ENCODE results near the gene PFDN6. TPM values are rescaled to one million over a fixed set of nuclear protein-coding genes. Genes with fewer than 3 reads are reported as not detected.
A peak's percentile ranks its signal among the peaks of the same experiment; 100 is the strongest.
"Not testable (repeated sequence)": the region's sequence is repeated elsewhere in the genome, so short reads cannot be mapped to it uniquely, and the experiment has no call there.

Gene PFDN6
- total RNA-seq, 1 donor from 2014 or later: 9.1 TPM

DNA sequence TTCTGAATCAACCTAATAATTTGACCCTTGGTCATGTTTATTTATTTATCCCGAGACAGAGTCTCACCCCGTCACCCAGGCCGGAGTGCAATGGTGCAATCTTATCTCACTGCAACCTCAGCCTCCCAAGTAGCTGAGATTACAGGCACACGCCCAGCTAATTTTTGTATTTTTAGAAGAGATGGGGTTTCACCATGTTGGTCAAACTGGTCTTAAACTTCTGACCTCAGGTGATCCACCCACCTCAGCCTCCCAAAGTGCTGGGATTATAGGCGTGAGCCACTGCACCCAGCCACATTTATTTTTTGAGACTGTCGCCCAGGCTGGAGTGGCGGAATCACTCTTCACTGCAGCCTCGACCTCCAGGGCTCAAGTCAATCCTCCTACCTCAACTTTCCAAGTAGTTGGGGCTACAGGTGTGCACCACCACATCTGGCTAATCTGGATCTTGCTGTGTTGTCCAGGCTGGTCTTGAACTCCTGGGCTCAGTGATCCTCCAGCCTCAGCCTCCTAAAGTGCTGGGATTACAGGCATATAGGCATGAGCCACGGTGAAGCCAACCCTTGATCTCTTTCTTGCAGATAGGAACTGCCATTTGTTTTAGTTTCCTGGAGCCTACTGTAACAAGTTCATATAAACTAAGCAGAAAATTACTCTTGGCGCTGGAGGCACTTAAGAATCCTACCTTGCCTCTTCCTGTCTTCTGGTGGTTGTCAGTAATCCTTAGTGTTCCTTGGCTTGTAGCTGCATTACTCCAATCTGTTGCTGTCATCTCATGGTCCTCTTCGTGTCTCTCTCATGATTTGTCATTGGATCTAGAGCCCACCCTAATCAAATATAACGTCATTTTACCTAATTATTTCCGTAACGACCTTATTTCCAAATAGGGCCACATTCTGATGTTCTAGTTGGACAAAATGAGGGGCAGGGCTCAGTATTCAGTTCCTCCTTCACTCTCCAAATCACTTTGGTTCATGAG, 15.2 kb upstream of the PFDN6 start:
- TF ChIP-seq POLR2AphosphoS5 (IDR thresholded peaks at IDR 0.05; ENCODE audit: insufficient read depth in 1 of 2, low read depth in 1 of 2): no peak
- TF ChIP-seq, protein P1, sequence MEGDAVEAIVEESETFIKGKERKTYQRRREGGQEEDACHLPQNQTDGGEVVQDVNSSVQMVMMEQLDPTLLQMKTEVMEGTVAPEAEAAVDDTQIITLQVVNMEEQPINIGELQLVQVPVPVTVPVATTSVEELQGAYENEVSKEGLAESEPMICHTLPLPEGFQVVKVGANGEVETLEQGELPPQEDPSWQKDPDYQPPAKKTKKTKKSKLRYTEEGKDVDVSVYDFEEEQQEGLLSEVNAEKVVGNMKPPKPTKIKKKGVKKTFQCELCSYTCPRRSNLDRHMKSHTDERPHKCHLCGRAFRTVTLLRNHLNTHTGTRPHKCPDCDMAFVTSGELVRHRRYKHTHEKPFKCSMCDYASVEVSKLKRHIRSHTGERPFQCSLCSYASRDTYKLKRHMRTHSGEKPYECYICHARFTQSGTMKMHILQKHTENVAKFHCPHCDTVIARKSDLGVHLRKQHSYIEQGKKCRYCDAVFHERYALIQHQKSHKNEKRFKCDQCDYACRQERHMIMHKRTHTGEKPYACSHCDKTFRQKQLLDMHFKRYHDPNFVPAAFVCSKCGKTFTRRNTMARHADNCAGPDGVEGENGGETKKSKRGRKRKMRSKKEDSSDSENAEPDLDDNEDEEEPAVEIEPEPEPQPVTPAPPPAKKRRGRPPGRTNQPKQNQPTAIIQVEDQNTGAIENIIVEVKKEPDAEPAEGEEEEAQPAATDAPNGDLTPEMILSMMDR (IDR thresholded peaks at IDR 0.05): no peak
- no peak for TF ChIP-seq POLR2A (IDR thresholded peaks at IDR 0.05)
- intact Hi-C loops (cut with DNase I): loop anchor here (5.0 kb wide), 1 partner anchor 72 kb away; the partner anchor contains the start of genes HSD17B8, RXRB and SLC39A7
- H3K36me3 ChIP-seq: peaks cover 0 to 34% of the 10 kb centered on the region in 2 donors
- DNase-seq (ENCODE audit: extremely low spot score in 2 of 2): no peak
- no peaks in the 10 kb centered on the region for H3K27me3 ChIP-seq
- H3K9me3 ChIP-seq: no peaks in the 10 kb centered on the region
- no peak overlapping the region for H3K27ac ChIP-seq
- peaks cover 70% of the 10 kb centered on the region for H3K4me1 ChIP-seq
- no peak overlapping the region for H3K4me3 ChIP-seq

GRCh38 chr6:33275795-33276580, 13.4 kb upstream of the PFDN6 start:
- Histone ChIP-seq H3K4me1 (peaks cover 59% of the 10 kb centered on the region), H3K4me3 (peak overlapping the region; percentile 61 to 86), H3K36me3 (peaks cover 0 to 39% of the 10 kb centered on the region in 2 donors), H3K27ac (peak overlapping the region; percentile 86)
- intact Hi-C loops (cut with DNase I): loop anchor here (5.0 kb wide), 1 partner anchor 301 kb away; no protein-coding TSS in a partner anchor
- not testable (repeated sequence) for H3K27me3 ChIP-seq; DNase-seq (ENCODE audit: extremely low spot score in 2 of 2); H3K9me3 ChIP-seq

GRCh38 chr6:33276581-33276863, 12.9 kb upstream of the PFDN6 start:
- peak overlapping the region; percentile 61 to 86 for H3K4me3 ChIP-seq
- intact Hi-C loops (cut with DNase I): loop anchor here (5.0 kb wide), 1 partner anchor 301 kb away; no protein-coding TSS in a partner anchor
- H3K27ac ChIP-seq: peak overlapping the region; percentile 86
- DNase-seq (ENCODE audit: extremely low spot score in 2 of 2): no peak
- TF ChIP-seq, protein P1 (IDR thresholded peaks at IDR 0.05): no peak
- no peak for TF ChIP-seq POLR2A (IDR thresholded peaks at IDR 0.05)
- no peak for TF ChIP-seq POLR2AphosphoS5 (IDR thresholded peaks at IDR 0.05; ENCODE audit: insufficient read depth in 1 of 2, low read depth in 1 of 2)
- no peaks in the 10 kb centered on the region for H3K27me3 ChIP-seq
- H3K4me1 ChIP-seq: peaks cover 58% of the 10 kb centered on the region
- H3K36me3 ChIP-seq: peaks cover 0 to 39% of the 10 kb centered on the region in 2 donors
- no peaks in the 10 kb centered on the region for H3K9me3 ChIP-seq

DNA sequence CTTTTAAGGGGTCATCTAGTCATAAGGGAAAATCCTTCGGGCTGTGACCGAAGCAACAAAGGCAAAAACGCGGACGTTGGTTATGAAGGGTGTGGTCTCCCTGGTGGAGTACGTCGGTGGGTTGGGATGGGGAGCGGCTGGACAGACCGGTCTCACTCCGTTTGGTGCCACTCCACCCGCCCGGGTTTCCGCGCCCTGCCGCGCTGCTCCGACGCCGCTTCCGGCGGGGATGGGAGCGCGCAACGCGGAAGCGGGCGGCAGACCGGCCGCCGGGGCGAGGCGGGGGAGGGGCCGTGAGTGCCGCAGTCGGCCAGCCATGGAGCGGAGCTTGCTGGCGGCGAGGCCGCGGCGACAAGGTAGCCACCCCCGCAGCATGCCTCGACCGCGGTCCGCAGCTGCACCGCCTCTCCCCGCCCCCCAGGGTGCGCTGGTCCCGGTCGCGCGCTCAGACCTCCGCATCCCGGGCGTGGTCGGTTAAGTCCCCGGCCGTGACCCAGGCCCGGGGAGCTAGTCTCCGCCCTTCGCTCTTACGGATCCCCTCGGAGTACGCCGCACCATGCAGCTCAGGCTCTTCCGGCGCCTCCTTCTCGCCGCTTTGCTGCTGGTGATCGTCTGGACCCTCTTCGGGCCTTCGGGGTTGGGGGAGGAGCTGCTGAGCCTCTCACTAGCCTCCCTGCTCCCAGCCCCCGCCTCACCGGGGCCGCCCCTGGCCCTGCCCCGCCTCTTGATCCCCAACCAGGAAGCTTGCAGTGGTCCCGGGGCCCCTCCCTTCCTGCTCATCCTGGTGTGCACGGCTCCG, 12.3 kb upstream of the PFDN6 start, which contains the start of gene B3GALT4:
Gene B3GALT4 (plus strand): TSS at position 260 of the 799 bp plus-strand sequence. CDS start 297 bp downstream, at position 557.
- Histone ChIP-seq H3K4me3 (peak within 1 kb of the TSS; percentile 61 to 86), H3K36me3 (peaks cover 0 to 39% of the 10 kb centered on the region in 2 donors), H3K27ac (peak within 1 kb of the TSS; percentile 86), H3K9me3 (no peaks in the 10 kb centered on the region), H3K4me1 (peaks cover 58% of the 10 kb centered on the region), H3K27me3 (no peaks in the 10 kb centered on the region)
- TF ChIP-seq, protein P1 (IDR thresholded peaks at IDR 0.05): peak in 2 of 3 experiments; percentile 40
- TF ChIP-seq POLR2A (IDR thresholded peaks at IDR 0.05): peak in 1 of 2 donors; percentile 41
- TF ChIP-seq POLR2AphosphoS5 (IDR thresholded peaks at IDR 0.05; ENCODE audit: insufficient read depth in 1 of 2, low read depth in 1 of 2): peak in 1 of 2 donors; percentile 78
- DNase-seq (ENCODE audit: extremely low spot score in 2 of 2): no peak
- intact Hi-C loops (cut with DNase I): loop anchor here (5.0 kb wide), 1 partner anchor 300 kb away; no protein-coding TSS in a partner anchor
